Hepatocyte (in vitro differentiated cells): ENCODE measurements around the gene AMIGO3. TPM values are rescaled to one million over a fixed set of nuclear protein-coding genes. Genes with fewer than 3 reads are reported as not detected.
A peak's percentile ranks its signal among the peaks of the same experiment; 100 is the strongest.

Experiments used
- DNase-seq: peaks from one replicate; pipeline ENCODE4 v3.0.0-alpha.2; 2016; ENCODE audit warnings: low spot score
- H2AFZ ChIP-seq: fragments of 200-600 bp; sonication (generic); 2 replicates; pipeline ENCODE4 v1.6.0; 2016; ENCODE audit warnings: antibody characterized with exemption, mild to moderate bottlenecking
- H3K27ac ChIP-seq: fragments of 200-600 bp; sonication (generic); 2 replicates; pipeline ENCODE4 v1.5.1; 2016; ENCODE audit warnings: mild to moderate bottlenecking
- H3K27me3 ChIP-seq: fragments of 200-600 bp; sonication (generic); 2 replicates; pipeline ENCODE4 v1.6.1; 2016
- H3K36me3 ChIP-seq: fragments of 200-600 bp; sonication (generic); replicated peaks from 2 replicates; pipeline ENCODE4 v1.5.1; 2016; ENCODE audit warnings: low read depth; ENCODE audit not compliant: insufficient read depth
- H3K4me1 ChIP-seq: fragments of 200-600 bp; sonication (generic); 2 replicates; pipeline ENCODE4 v1.5.1; 2016; ENCODE audit warnings: mild to moderate bottlenecking, moderate library complexity; ENCODE audit not compliant: insufficient read depth
- H3K4me2 ChIP-seq: fragments of 200-600 bp; sonication (generic); 2 replicates; pipeline ENCODE4 v1.6.0; 2016
- H3K4me3 ChIP-seq: fragments of 200-600 bp; sonication (generic); 2 replicates; pipeline ENCODE4 v1.5.1; 2016; ENCODE audit warnings: mild to moderate bottlenecking
- H3K79me2 ChIP-seq: fragments of 200-600 bp; sonication (generic); 2 replicates; pipeline ENCODE4 v1.6.0; 2017; ENCODE audit warnings: mild to moderate bottlenecking
- H3K9me2 ChIP-seq: fragments of 200-600 bp; sonication (generic); replicated peaks from 2 replicates; pipeline ENCODE4 v1.6.0; 2017; ENCODE audit warnings: mild to moderate bottlenecking; ENCODE audit not compliant: insufficient read depth
- H3K9me3 ChIP-seq: fragments of 200-600 bp; sonication (generic); 2 replicates; pipeline ENCODE4 v1.5.1; 2016; ENCODE audit warnings: low read depth, mild to moderate bottlenecking
- H4K20me1 ChIP-seq: fragments of 200-600 bp; sonication (generic); 2 replicates; pipeline ENCODE4 v1.6.0; 2016; ENCODE audit warnings: mild to moderate bottlenecking; ENCODE audit not compliant: insufficient read depth, poor library complexity, severe bottlenecking
- CTCF ChIP-seq: fragments of 200-600 bp; sonication (generic); IDR thresholded peaks from 2 replicates; pipeline ENCODE4 v1.5.1; 2016; ENCODE audit warnings: antibody characterized with exemption, mild to moderate bottlenecking; ENCODE audit not compliant: poor library complexity
- EZH2 ChIP-seq: fragments of 200-600 bp; sonication (generic); IDR thresholded peaks from 2 replicates; pipeline ENCODE4 v1.6.1; 2016; ENCODE audit warnings: antibody characterized with exemption, mild to moderate bottlenecking, borderline replicate concordance
- EZH2phosphoT487 ChIP-seq: fragments of 200-600 bp; sonication (generic); IDR thresholded peaks from one replicate; pipeline ENCODE4 v1.6.1; 2018; ENCODE audit warnings: antibody characterized with exemption, mild to moderate bottlenecking, low read depth, moderate library complexity; ENCODE audit not compliant: unreplicated experiment, severe bottlenecking
- WGBS: methylation state at CpG from one replicate; pipeline ENCODE4 v1.1.6; 2016; ENCODE audit warnings: low lambda C conversion rate; ENCODE audit errors: missing lambda C conversion rate; 5-methylcytosine and 5-hydroxymethylcytosine counted together
- polyA plus RNA-seq: library from polyadenylated mRNA; unstranded; fragments of >200 nt; fragmentation: Nextera tagmentation; extraction: Ambion mirVana; gene quantifications from 2 replicates; pipeline ENCODE4 v1.2.1, GENCODE V29; 2016
- total RNA-seq: library from RNA; depleted of rRNA; stranded (reverse); fragments of >200 nt; gene quantifications from 2 replicates; pipeline ENCODE4 v1.2.3, GENCODE V29; 2014

AMIGO3 gene
- total and polyA plus RNA-seq, 2 experiments from 2014 or later, result 0.57 to 1.7 TPM

GRCh38 chr3:49716169-49716568, 3.3 kb downstream of the AMIGO3 start:
- no peak overlapping the region for H3K27ac ChIP-seq
- H3K4me3 ChIP-seq, result no peak overlapping the region
- no peaks in the 10 kb centered on the region for H3K36me3 ChIP-seq
- peak; percentile 3 for DNase-seq
- H3K4me2 ChIP-seq, result no peak overlapping the region
- no peaks in the 10 kb centered on the region for H3K79me2 ChIP-seq
- H3K27me3 ChIP-seq, result no peaks in the 10 kb centered on the region
- no peak overlapping the region for H2AFZ ChIP-seq
- no peaks in the 10 kb centered on the region for H3K9me2 ChIP-seq
- H3K4me1 ChIP-seq, result peaks cover 10% of the 10 kb centered on the region
- no peaks in the 10 kb centered on the region for H3K9me3 ChIP-seq
- no peak for TF ChIP-seq CTCF
- no peak for TF ChIP-seq EZH2phosphoT487
- no peak for TF ChIP-seq EZH2
- 94% methylated on average over 7 of the region's 7 CpGs for WGBS
- peaks cover 3% of the 10 kb centered on the region for H4K20me1 ChIP-seq

- Histone ChIP-seq H3K4me1 (peaks cover 10% of the 10 kb centered on the region), H3K79me2 (no peaks in the 10 kb centered on the region), H3K9me2 (no peaks in the 10 kb centered on the region), H3K4me3 (no peak overlapping the region), H3K4me2 (no peak overlapping the region), H3K36me3 (no peaks in the 10 kb centered on the region), H3K9me3 (no peaks in the 10 kb centered on the region), H3K27me3 (no peaks in the 10 kb centered on the region), H4K20me1 (peaks cover 3% of the 10 kb centered on the region), H2AFZ (no peak overlapping the region), H3K27ac (no peak overlapping the region)
- DNase-seq, result peak; percentile 2
- 98% methylated on average over 13 of the region's 13 CpGs for WGBS
- TF ChIP-seq CTCF, result no peak
- no peak for TF ChIP-seq EZH2
- TF ChIP-seq EZH2phosphoT487, result no peak
These were observed 3.8 kb downstream of the AMIGO3 start for GRCh38 chr3:49715611-49716121.

- TF ChIP-seq EZH2, result no peak
- no peak for DNase-seq
- Histone ChIP-seq H3K4me1 (peaks cover 10% of the 10 kb centered on the region), H3K79me2 (no peaks in the 10 kb centered on the region), H3K27ac (no peak overlapping the region), H3K9me3 (no peaks in the 10 kb centered on the region), H4K20me1 (peaks cover 3% of the 10 kb centered on the region), H3K27me3 (no peaks in the 10 kb centered on the region), H3K4me3 (no peak overlapping the region), H2AFZ (no peak overlapping the region), H3K9me2 (no peaks in the 10 kb centered on the region), H3K36me3 (no peaks in the 10 kb centered on the region), H3K4me2 (no peak overlapping the region)
- 97% methylated on average over 13 of the region's 13 CpGs for WGBS
These were observed 4.5 kb downstream of the AMIGO3 start for GRCh38 chr3:49714728-49715550.

GRCh38 chr3:49713336-49714105, 6.0 kb downstream of the AMIGO3 start:
- H3K27ac ChIP-seq, result no peak overlapping the region
- WGBS, result 94% methylated on average over 21 of the region's 25 CpGs
- no peak overlapping the region for H3K4me2 ChIP-seq
- H3K9me3 ChIP-seq, result no peaks in the 10 kb centered on the region
- TF ChIP-seq EZH2, result no peak
- TF ChIP-seq CTCF, result no peak
- no peak for TF ChIP-seq EZH2phosphoT487
- no peak overlapping the region for H2AFZ ChIP-seq
- H3K9me2 ChIP-seq, result no peaks in the 10 kb centered on the region
- no peaks in the 10 kb centered on the region for H3K27me3 ChIP-seq
- no peaks in the 10 kb centered on the region for H3K36me3 ChIP-seq
- no peak for DNase-seq
- H3K79me2 ChIP-seq, result no peaks in the 10 kb centered on the region
- H3K4me3 ChIP-seq, result no peak overlapping the region
- H4K20me1 ChIP-seq, result no peaks in the 10 kb centered on the region
- H3K4me1 ChIP-seq, result peaks cover under 1% of the 10 kb centered on the region
